ENCODE results near the gene ZSCAN22. TPM values are rescaled to one million over a fixed set of nuclear protein-coding genes. Genes with fewer than 3 reads are reported as not detected.
A peak's percentile ranks its signal among the peaks of the same experiment; 100 is the strongest.

ZSCAN22 gene
- total RNA-seq, 1 donor from 2014 or later, result 3.2 TPM

GRCh38 chr19:58354478-58355030 is 27.8 kb downstream of the ZSCAN22 start:
- peaks cover 9% of the 10 kb centered on the region for H3K36me3 Mint-ChIP-seq (ENCODE audit: low read depth, unreplicated experiment)
- no peak overlapping the region for H3K4me3 Mint-ChIP-seq (ENCODE audit: unreplicated experiment)
- no peak for TF ChIP-seq CTCF (IDR thresholded peaks at IDR 0.05; ENCODE audit: unreplicated experiment)
- DNase-seq (ENCODE audit: low spot score), result no peak
- peaks cover 1% of the 10 kb centered on the region for H3K4me1 Mint-ChIP-seq (ENCODE audit: unreplicated experiment)
- H3K27me3 Mint-ChIP-seq (ENCODE audit: unreplicated experiment), result peaks cover 17% of the 10 kb centered on the region
- no peaks in the 10 kb centered on the region for H3K9me3 Mint-ChIP-seq (ENCODE audit: unreplicated experiment)
- H3K27ac Mint-ChIP-seq (ENCODE audit: unreplicated experiment), result no peak overlapping the region

- Mint-ChIP-seq H3K4me3 (ENCODE audit: unreplicated experiment) (peak overlapping the region; percentile 31), H3K9me3 (ENCODE audit: unreplicated experiment) (no peaks in the 10 kb centered on the region), H3K4me1 (ENCODE audit: unreplicated experiment) (no peaks in the 10 kb centered on the region), H3K36me3 (ENCODE audit: low read depth, unreplicated experiment) (peaks cover 10% of the 10 kb centered on the region), H3K27ac (ENCODE audit: unreplicated experiment) (peak overlapping the region; percentile 36), H3K27me3 (ENCODE audit: unreplicated experiment) (peaks cover 14% of the 10 kb centered on the region)
- no peak for DNase-seq (ENCODE audit: low spot score)
- TF ChIP-seq CTCF (IDR thresholded peaks at IDR 0.05; ENCODE audit: unreplicated experiment), result no peak
Measured at GRCh38 chr19:58355215-58355796, 28.5 kb downstream of the ZSCAN22 start.

DNA sequence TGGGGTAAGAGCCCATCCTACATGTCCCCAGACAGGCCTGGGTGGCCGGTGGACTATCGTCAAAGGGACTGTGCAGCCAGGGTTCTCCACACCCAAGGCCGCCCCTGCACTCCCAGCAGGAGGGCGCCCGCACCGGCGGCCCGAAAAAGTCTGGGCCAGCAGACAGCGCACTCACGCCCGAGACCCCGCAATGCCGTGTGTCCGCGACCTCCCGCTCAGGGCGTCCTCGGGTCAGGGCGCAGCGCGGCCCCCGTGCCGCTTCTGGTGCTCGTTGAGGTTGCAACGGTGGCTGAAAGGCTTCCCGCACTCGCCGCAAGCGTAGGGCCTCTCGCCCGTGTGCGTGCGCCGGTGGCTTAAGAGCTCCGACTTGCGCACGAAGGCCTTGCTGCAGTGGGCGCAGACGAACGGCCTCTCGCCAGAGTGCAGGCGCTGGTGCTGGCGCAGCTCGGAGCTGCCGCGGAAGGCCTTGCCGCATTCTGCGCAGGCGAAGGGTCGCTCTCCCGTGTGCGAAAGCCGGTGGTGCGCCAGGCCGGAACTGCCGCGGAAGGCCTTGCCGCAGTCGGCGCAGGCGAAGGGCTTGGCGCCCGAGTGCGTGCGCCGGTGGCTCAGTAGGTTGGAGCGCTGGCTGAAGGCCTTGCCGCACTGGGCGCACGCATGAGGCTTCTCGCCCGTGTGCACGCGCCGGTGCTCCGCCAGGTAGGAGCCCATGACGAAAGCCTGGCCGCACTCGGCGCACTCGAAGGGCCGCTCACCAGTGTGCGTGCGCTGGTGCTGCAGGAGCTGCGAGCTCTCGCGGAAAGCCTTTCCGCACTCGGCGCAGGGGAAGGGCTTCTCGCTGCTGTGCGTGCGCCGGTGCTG is 29.3 kb downstream of the ZSCAN22 start:
- no peak for TF ChIP-seq CTCF (IDR thresholded peaks at IDR 0.05; ENCODE audit: unreplicated experiment)
- H3K27ac Mint-ChIP-seq (ENCODE audit: unreplicated experiment), result no peak overlapping the region
- no peak overlapping the region for H3K4me3 Mint-ChIP-seq (ENCODE audit: unreplicated experiment)
- no peaks in the 10 kb centered on the region for H3K4me1 Mint-ChIP-seq (ENCODE audit: unreplicated experiment)
- H3K9me3 Mint-ChIP-seq (ENCODE audit: unreplicated experiment), result no peaks in the 10 kb centered on the region
- no peak for DNase-seq (ENCODE audit: low spot score)
- peaks cover 14% of the 10 kb centered on the region for H3K27me3 Mint-ChIP-seq (ENCODE audit: unreplicated experiment)
- H3K36me3 Mint-ChIP-seq (ENCODE audit: low read depth, unreplicated experiment), result peaks cover 10% of the 10 kb centered on the region

- no peak for TF ChIP-seq CTCF (IDR thresholded peaks at IDR 0.05; ENCODE audit: unreplicated experiment)
- Mint-ChIP-seq H3K4me3 (ENCODE audit: unreplicated experiment) (no peak overlapping the region), H3K27ac (ENCODE audit: unreplicated experiment) (no peak overlapping the region), H3K27me3 (ENCODE audit: unreplicated experiment) (peaks cover 17% of the 10 kb centered on the region), H3K4me1 (ENCODE audit: unreplicated experiment) (peaks cover 2% of the 10 kb centered on the region), H3K9me3 (ENCODE audit: unreplicated experiment) (no peaks in the 10 kb centered on the region), H3K36me3 (ENCODE audit: low read depth, unreplicated experiment) (peaks cover 10% of the 10 kb centered on the region)
- DNase-seq (ENCODE audit: low spot score), result no peak
Measured at GRCh38 chr19:58356766-58357480, 30.1 kb downstream of the ZSCAN22 start.
